Central memory CD4-positive, alpha-beta T cell (primary cell): Measurements from ENCODE around the gene TNS1.

Experiments used
- DNase-seq: peaks from one replicate; pipeline ENCODE4 v3.0.0; 2022

The TNS1 gene

DNA sequence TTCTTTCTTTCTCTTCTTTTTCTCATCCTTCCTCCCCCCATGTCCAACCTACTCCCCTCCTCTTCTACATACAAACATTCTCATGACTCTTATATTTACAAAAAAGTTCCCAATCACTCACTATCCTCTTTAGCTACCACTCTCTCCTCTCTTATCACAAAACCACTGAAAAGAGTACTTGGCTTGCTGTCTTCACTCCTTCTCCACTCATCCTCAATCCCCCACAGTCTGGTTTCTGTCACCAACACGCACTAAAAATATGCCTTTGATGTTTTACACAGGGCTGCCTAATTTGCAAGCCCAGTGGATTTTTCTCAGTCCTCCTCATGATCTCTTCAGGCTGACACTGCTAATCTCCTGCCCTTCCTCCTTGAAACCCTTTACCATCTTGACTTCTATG, 159.5 kb downstream of the TNS1 start:
- DNase-seq = no peak

- DNase-seq = no peak
Observed at GRCh38 chr2:217842017-217842416, 160.8 kb downstream of the TNS1 start.

DNA sequence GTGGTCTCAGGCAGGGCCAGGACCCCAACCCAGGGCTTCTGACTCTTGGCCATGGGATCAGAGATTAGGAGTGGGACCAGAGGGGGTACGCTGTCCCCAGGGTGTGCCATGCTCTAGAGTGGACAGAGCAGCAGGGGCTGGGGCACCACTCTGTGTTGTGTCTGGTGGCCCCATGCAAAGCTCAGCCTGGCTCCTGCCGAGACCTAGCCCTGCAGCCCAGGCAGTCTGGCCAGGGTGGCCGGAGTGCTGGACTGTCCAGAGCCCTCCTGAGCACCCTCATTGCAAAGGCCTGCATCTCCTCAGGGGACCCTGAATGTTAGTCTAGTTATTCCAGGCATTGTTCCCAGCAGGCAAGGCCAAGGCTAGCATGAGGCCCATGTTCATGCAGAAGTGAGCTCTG, 162.3 kb downstream of the TNS1 start:
- DNase-seq = no peak

GRCh38 chr2:217839750-217840107, 163.1 kb downstream of the TNS1 start:
- DNase-seq = no peak

DNA sequence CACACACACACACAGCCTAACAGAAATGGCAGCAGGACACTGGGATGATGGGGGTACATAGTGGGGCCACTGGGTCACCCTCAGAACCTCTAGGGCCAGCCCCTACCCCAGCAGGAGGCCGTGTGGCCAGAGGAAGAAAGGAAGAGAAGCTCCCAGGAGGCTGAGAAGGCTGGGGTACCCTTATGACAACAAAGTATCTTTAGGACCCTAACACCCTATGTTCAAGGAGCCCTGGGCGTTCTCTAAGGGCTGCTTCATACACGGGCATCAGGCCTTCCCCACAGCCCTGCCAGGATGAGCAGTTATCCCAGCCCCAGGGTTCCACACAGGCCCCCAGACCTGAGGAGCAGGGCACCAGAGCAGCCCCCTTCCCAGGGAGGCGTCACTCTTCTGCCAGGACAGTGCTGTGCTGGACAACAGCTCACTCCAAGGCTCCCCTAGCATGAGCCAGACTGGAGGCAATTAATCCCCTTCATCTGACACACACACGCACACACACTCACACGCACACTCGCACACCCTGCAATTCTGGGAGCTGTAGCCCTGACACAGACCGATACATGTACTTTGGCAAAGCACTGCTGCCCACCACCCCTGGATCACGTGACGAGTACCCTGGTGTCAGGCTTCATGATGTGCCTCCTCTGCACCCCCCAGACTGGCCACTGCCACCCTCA, 163.6 kb downstream of the TNS1 start:
- no peak for DNase-seq

DNA sequence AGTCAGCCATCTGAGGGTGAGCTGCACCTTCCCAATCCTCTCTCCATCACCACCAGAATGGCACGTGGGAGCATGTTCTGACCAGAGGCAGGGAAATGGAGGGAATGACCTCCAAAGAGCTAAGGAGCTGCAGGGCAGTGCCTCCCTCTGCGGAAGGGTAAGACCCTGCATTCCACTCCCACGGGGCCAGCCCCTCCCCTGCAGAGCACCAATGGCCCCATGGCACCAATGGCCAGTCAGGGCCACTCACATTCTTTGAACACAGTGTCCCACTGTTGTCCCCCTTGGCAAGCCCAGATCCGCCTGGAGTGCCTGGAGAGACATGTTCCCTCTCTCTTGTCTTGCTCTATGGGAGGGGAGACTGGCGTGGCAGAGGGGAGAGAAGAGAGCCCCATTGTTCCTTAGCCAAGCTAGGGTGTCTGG, 164.4 kb downstream of the TNS1 start:
- no peak for DNase-seq

DNA sequence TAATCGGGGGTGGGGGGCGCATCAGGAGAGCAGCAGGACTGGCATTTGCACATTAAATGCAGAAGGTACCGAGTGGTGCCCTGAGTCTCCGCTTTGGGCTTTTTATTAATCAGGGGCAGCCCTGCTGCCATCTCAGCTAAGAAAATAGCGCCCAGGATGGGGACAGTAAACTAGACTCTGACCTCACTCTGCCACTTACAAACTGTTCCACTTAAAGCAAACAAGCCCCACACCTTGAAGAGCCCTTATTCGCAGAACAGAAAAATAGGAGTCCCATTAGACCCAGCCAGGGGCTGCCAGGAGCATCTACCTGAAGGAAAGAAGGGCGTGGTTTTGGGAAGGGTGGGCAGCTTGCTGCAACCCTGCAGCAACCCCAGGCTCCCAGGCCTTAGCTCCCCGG, 165.3 kb downstream of the TNS1 start:
- DNase-seq = no peak

DNA sequence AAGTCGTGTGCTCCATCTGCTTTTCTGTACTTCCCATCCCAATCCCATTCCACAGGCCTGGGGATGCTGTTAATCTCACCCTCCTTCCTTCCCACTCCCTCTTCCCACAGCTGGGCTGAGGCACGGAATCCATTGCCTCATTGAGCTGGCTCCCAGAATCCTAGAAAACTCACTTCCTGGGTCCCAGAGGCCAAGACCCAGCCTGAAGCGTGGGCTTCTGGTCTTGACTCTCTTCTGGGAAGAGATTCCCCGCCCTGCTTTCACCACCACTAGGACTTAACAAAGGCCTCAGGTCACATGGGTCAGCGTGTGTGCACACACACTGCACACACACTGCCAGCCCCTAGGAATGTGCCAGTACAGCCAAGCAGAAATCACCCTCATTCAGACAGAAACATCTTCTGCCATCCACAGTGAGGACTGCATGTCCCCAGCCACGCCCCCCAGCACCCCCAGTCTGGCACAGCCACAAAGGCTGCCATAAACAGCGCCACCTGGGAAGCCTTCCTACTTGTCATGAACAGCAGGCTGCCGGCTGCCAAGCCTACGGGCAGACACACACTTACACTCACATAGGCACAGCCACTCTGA, 165.8 kb downstream of the TNS1 start:
- DNase-seq = no peak

- no peak for DNase-seq
Observed at GRCh38 chr2:217835931-217836891, 166.6 kb downstream of the TNS1 start.

DNA sequence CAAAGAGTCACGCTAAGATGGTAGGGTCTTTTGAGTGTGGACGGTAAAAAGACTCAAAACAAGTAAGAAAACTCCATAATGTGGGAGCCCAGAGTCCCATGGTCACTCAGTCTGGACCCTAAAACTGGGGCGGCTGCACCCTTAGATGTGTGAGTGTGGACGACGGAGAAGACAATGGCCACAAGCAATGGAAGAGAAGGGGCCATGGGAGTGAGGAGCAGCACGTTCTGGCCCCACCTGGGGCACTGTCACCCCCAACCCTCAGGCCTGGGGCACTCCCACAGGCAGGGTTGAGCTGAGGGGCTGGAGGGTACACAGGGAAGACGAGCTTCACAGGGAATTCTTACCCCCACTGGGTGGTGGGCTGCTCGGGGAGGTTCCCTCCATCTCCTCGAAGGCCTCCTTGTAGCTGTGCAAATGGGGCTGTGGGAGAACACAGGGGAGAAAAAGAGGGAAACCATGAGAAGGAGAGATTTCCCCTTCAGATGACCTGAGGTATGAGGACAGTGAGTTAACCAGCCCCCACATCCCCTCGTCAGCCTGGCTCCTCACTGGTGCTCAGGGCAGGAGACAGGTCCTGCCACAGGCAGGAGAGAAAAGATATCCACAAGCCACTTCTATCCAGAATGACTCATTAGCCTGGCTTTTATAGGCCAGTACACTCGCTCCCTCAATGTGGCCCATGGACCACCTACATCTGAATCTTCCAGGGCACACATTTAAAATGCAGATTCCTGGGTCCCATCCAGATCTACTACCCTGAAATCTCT, 167.9 kb downstream of the TNS1 start:
- no peak for DNase-seq

- DNase-seq = no peak
Observed at GRCh38 chr2:217834057-217834620, 168.7 kb downstream of the TNS1 start.

DNA sequence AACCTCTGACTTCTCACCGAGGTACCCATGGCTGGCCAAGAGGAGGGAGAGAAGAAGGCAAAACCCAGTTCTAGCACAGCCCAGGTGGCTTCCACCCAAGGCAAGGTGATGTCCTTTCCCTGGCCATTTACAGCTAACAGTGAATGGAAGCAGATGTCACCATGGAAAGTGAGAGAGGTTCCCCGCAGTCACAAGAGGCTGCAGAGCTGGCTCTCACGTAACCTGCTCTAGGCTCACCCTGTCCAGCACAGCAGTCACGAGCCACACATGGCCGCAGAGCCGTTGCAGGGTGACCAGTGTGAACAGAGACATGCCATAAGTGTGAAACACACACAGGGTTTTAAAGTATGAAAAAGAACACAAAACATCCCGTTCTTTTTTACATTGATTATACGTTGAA, 169.4 kb downstream of the TNS1 start:
- DNase-seq = no peak

GRCh38 chr2:217832987-217833386, 169.8 kb downstream of the TNS1 start:
- no peak for DNase-seq

GRCh38 chr2:217832115-217832514, 170.7 kb downstream of the TNS1 start:
- no peak for DNase-seq

GRCh38 chr2:217831306-217831705, 171.5 kb downstream of the TNS1 start:
- no peak for DNase-seq

- DNase-seq = no peak
Observed at GRCh38 chr2:217830807-217831206, 172.0 kb downstream of the TNS1 start.

DNA sequence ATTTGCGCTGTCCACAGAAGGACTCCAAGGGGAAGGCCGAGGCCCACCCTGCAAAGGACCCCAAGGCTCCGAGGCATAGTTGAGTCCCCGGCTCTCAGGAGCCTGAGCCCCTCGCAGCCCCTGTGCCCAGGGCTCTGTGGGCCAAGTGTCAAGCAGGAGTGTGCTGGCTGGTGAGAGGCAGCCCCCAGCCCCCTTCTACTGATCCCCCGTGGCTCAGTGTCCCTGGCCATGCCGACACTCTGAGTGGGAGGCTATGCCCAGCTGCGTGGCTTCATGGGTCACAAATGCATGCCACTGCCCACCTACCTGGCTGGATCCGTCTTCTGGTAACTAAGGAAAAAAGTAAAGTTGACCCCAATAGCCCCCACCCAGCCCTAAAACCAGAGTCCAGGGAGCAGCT, 172.7 kb downstream of the TNS1 start:
- no peak for DNase-seq

DNA sequence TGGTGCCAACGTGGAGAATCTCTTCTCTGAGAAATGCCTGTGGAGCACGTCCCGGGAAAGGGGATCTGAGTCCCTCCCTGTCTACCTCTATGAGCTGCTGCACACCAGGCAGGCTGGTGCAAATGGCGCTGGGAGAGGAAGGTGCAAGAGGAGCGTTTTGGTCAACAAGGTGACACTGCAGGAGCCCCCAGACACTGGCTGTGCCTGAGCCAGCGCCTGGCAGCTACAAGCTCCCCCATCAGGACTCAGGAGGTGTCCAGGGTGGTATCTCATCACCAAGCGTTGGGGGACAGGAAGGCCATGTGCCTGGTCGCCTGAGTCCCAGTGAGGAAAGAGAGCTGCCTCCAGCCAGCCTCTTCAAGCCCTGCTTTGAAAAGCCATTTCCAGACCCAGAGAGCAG, 173.4 kb downstream of the TNS1 start:
- no peak for DNase-seq

DNA sequence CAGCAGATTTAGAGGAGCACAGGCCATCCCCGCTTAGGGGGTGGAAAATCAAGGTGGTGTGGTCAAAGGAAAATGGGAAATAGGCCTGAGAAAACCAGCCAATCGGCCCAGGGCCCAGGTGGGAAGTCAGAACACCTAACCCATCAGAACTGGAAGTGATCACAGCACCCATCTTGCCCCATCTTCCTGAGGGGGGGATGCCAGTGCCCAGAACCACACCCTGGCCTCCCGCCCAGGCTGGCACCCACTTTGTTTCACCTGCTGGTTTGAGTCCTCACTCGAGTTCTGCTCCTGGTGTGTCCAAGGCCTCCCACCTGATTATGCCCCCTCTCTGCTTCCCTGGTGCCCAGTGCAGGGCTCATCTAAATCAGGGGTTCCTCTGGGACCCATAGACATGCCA, 174.5 kb downstream of the TNS1 start:
- DNase-seq = no peak

DNA sequence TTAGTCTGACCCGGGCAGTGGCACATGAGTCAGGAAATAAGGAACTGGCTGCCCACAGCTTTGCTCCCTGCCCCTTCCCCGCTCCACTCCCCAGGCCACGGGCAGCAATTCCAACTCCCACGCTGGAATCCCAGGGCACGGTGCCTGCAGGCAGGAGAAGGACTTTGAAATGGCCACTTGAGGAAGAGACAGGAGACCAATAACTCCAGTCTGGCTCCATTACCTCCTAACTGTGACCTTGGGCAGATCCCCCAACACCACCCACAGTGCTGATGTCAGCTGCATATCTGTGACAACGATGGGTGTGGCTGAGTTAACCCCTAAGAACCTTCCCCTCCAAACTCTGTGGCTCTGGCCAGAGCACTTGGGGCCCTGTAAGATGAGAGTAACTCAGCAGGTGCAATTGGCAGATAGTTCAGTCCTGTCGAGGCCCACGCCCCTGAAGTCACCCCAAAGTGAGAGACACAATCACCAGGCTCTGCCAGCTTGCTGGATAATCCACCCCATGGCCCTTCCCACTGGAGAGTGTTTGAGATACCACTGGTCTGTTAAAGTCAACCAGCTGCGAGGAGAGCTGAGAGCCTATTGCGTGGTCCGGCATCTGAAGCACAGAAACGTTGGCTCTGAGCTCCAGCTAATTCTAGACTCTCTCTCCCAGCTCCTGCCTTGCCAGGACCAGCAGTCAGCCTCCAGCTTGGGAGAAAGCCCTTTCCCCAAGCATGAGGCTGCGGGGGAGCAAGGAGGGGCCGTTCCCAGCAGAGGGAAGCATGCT, 175.2 kb downstream of the TNS1 start:
- no peak for DNase-seq

GRCh38 chr2:217826991-217827390, 175.8 kb downstream of the TNS1 start:
- DNase-seq = no peak

- DNase-seq = no peak
Observed at GRCh38 chr2:217826520-217826919, 176.3 kb downstream of the TNS1 start.
